ENCODE results near the gene CLEC4F. TPM values are rescaled to one million over a fixed set of nuclear protein-coding genes. Genes with fewer than 3 reads are reported as not detected.

Gene CLEC4F
- total and polyA plus RNA-seq, 2 of the 4 experiments (the other 2 are of a cell fraction), result not detected

DNA sequence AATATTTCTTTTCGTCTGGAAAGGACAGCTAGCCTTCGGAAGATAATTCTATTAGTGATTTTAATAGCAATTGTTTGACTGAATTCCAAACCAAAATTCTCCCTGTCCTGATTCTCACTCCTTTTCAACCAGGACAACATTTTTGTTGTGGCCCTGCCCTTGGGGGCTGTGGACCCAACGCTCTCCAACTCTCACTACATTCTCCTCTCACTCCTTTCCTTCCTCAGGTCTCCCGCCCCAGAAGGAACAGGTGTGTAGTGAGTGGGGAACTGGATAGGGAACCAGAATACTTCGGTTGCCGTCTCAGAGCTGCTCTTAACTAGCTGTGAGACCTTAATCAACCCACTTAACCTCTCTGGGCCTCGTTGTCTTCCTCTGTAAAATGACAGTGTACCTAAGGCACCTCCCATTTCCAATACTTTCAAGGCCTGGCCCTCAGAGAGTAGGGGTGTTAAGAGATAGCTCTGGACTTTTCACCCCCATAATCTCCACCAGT, 51.8 kb downstream of the CLEC4F start:
- TF ChIP-seq, protein P1, sequence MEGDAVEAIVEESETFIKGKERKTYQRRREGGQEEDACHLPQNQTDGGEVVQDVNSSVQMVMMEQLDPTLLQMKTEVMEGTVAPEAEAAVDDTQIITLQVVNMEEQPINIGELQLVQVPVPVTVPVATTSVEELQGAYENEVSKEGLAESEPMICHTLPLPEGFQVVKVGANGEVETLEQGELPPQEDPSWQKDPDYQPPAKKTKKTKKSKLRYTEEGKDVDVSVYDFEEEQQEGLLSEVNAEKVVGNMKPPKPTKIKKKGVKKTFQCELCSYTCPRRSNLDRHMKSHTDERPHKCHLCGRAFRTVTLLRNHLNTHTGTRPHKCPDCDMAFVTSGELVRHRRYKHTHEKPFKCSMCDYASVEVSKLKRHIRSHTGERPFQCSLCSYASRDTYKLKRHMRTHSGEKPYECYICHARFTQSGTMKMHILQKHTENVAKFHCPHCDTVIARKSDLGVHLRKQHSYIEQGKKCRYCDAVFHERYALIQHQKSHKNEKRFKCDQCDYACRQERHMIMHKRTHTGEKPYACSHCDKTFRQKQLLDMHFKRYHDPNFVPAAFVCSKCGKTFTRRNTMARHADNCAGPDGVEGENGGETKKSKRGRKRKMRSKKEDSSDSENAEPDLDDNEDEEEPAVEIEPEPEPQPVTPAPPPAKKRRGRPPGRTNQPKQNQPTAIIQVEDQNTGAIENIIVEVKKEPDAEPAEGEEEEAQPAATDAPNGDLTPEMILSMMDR (conservative IDR thresholded peaks at IDR 0.05; ENCODE audit: low read depth, low read length), result no peak
- TF ChIP-seq SMC3 (IDR thresholded peaks at IDR 0.05; ENCODE audit: low read depth, low read length), result no peak
- TF ChIP-seq, protein P2, sequence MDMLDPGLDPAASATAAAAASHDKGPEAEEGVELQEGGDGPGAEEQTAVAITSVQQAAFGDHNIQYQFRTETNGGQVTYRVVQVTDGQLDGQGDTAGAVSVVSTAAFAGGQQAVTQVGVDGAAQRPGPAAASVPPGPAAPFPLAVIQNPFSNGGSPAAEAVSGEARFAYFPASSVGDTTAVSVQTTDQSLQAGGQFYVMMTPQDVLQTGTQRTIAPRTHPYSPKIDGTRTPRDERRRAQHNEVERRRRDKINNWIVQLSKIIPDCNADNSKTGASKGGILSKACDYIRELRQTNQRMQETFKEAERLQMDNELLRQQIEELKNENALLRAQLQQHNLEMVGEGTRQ (IDR thresholded peaks at IDR 0.05; ENCODE audit: low read depth, low read length), result no peak
- TF ChIP-seq POLR2A (IDR thresholded peaks at IDR 0.05; ENCODE audit: low read depth, low read length), result no peak
- no peak for TF ChIP-seq MAZ (IDR thresholded peaks at IDR 0.05; ENCODE audit: borderline replicate concordance, low read depth, low read length)
- no peak for TF ChIP-seq FOS (IDR thresholded peaks at IDR 0.05; ENCODE audit: low read depth, low read length)
- no peak for TF ChIP-seq NFE2L2 (IDR thresholded peaks at IDR 0.05; ENCODE audit: low read depth, low read length)
- TF ChIP-seq BHLHE40 (IDR thresholded peaks at IDR 0.05; ENCODE audit: low read depth, low read length), result no peak
- no peak for TF ChIP-seq RFX5 (IDR thresholded peaks at IDR 0.05; ENCODE audit: low read depth, low read length)
- no peak for TF ChIP-seq MAFK (IDR thresholded peaks at IDR 0.05; ENCODE audit: low read depth, low read length)
- TF ChIP-seq RCOR1 (IDR thresholded peaks at IDR 0.05; ENCODE audit: insufficient replicate concordance, low read length), result no peak
- TF ChIP-seq CEBPB (IDR thresholded peaks at IDR 0.05; ENCODE audit: low read depth, low read length), result no peak
- TF ChIP-seq CHD1 (IDR thresholded peaks at IDR 0.05; ENCODE audit: low read depth, low read length), result no peak
- TF ChIP-seq MXI1 (IDR thresholded peaks at IDR 0.05; ENCODE audit: borderline replicate concordance, low read depth, low read length), result no peak
- TF ChIP-seq, protein P3, sequence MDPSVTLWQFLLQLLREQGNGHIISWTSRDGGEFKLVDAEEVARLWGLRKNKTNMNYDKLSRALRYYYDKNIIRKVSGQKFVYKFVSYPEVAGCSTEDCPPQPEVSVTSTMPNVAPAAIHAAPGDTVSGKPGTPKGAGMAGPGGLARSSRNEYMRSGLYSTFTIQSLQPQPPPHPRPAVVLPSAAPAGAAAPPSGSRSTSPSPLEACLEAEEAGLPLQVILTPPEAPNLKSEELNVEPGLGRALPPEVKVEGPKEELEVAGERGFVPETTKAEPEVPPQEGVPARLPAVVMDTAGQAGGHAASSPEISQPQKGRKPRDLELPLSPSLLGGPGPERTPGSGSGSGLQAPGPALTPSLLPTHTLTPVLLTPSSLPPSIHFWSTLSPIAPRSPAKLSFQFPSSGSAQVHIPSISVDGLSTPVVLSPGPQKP (IDR thresholded peaks at IDR 0.05; ENCODE audit: borderline replicate concordance, low read depth, low read length), result no peak
- TF ChIP-seq RAD21 (IDR thresholded peaks at IDR 0.05; ENCODE audit: low read length), result no peak
- dilution Hi-C loops (cut with HindIII; ENCODE audit: low sequenced_read_pairs, unreplicated experiment), result no loop called here
- Histone ChIP-seq H3K9ac (ENCODE audit: low read depth, low read length) (no peak overlapping the region), H3K4me3 (ENCODE audit: insufficient read depth, low read depth, low read length) (no peak overlapping the region), H3K4me1 (ENCODE audit: control insufficient read depth, insufficient read depth, low read length) (no peaks in the 10 kb centered on the region), H2AK5ac (ENCODE audit: low read depth, low read length) (no peak overlapping the region), H4K5ac (ENCODE audit: low read depth, low read length) (no peak overlapping the region), H4K20me1 (ENCODE audit: insufficient read depth, low read length) (no peaks in the 10 kb centered on the region), H4K8ac (ENCODE audit: low read depth in 2 of 2, low read length in 2 of 2) (no peak overlapping the region), H3K14ac (replicated peaks; ENCODE audit: low read depth, low read length) (no peak overlapping the region), H3K79me1 (ENCODE audit: low read depth in 1 of 2, low read length in 2 of 2) (no peaks in the 10 kb centered on the region), H3K4me2 (ENCODE audit: low read depth, low read length) (no peak overlapping the region), H2BK5ac (ENCODE audit: low read depth, low read length, poor library complexity, severe bottlenecking) (no peak overlapping the region), H3K9me3 (ENCODE audit: control insufficient read depth, insufficient read depth, low read length) (no peaks in the 10 kb centered on the region), H3K56ac (ENCODE audit: extremely low read depth, insufficient read depth, low read length) (no peak overlapping the region), H2AFZ (replicated peaks; ENCODE audit: low read length, poor library complexity) (no peak overlapping the region), H4K91ac (ENCODE audit: insufficient read depth, low read depth, low read length) (no peak overlapping the region), H3K27ac (ENCODE audit: insufficient read depth, low read length) (no peak overlapping the region), H3K18ac (ENCODE audit: low read depth, low read length) (no peak overlapping the region), H3K23ac (ENCODE audit: low read depth, low read length) (no peak overlapping the region), H3K36me3 (ENCODE audit: control insufficient read depth, insufficient read depth, low read length) (no peaks in the 10 kb centered on the region), H3K4ac (ENCODE audit: low read depth, low read length) (no peak overlapping the region), H2AK9ac (replicated peaks; ENCODE audit: low read depth, low read length, poor library complexity) (no peak overlapping the region), H2BK120ac (ENCODE audit: low read depth, low read length) (no peak overlapping the region), H2BK15ac (ENCODE audit: low read depth, low read length) (no peak overlapping the region), H3K27me3 (ENCODE audit: control insufficient read depth, insufficient read depth, low read length) (peaks cover 48% of the 10 kb centered on the region), H2BK20ac (ENCODE audit: low read depth, low read length) (no peak overlapping the region), H3K9me1 (ENCODE audit: insufficient read depth, low read length) (peaks cover 2% of the 10 kb centered on the region; the same call in 1 of the 2 replicates)
- ChIA-PET POLR2A (ENCODE audit: unreplicated experiment) (no interaction called here), CTCF (no interaction called here)
- no peak for DNase-seq
- BruUV-seq (replicated peaks), result no TSS peak
- in situ Hi-C loops (cut with MboI; ENCODE audit: low sequenced_read_pairs), result no loop called here
- no peak for ATAC-seq (ENCODE audit: low read depth)
- intact Hi-C loops (cut with micrococcal nuclease), result no loop called here
- no CpG with 5 or more reads among the region's 7 CpGs for WGBS, 2 experiments (ENCODE audit: extremely low coverage in 2 of 2, insufficient read length in 1 of 2)
